Activated T-cell treated with anti-CD3 and anti-CD28 coated beads for 4 hours (primary cell): ENCODE results near the gene ACVR1.
"Not testable (repeated sequence)": the region's sequence is repeated elsewhere in the genome, so short reads cannot be mapped to it uniquely, and the experiment has no call there.

Experiments used
- DNase-seq: peaks from one replicate; pipeline ENCODE4 v3.0.0-alpha.2; 2020

The ACVR1 gene

DNA sequence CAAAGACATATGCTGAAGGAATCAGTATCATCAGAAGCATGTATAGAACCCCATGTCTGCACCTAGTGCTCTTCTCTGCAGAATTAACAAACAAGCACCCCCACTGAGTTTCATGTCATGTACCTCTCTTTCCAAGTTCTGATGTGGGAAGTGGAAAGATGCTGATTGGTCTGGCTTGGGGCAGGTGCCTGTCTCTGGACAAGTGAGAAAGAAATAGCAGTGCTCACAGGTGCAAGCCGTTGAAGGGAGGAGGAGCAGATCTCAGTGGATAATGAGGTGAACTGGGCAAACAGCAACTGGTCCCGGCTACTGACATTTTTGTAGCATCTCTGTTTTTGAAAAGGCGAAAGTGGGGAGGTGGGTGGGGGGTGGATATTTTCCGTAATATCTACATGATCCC lies 17.5 kb upstream of the ACVR1 start:
- no peak for DNase-seq

DNA sequence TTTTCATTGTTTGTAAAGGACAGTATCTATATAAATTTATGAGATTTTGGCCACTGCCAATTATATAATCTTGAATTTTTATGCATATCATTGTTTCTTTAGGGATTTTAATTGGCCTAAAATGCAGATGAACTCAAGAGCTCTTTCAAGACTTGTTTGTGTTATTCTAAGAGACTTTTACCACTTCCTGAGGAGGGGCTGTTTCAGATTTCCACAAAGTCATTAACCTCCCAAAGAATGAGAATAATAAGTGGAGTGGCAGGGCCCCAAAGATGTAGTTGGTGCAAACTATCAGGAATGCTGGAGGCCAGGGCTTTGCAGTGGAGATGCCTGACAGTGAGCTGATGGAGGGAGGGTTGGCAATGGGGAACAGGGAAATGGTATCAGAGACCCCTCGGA lies 15.5 kb upstream of the ACVR1 start:
- no peak for DNase-seq

- no peak for DNase-seq
These were observed 15.0 kb upstream of the ACVR1 start for GRCh38 chr2:157890969-157891642.

DNA sequence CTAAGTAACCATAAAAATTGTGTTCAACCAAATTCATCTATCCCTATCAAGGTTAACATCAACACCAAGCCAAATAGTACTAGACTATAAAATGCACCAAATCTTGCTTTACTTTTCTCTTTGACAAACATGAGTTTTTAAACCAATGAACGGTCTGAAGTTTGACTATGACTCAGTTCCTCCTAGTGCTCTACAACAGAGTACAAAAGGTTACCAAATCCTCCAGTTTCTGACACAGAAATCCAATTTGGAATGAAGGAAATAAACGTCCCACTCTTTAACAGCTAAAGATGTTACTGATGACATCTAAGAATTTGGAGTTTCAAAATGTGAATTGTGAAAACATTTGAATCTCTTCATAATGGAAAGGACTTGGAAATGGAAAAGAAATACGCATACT lies 11.8 kb upstream of the ACVR1 start:
- DNase-seq, result no peak

DNA sequence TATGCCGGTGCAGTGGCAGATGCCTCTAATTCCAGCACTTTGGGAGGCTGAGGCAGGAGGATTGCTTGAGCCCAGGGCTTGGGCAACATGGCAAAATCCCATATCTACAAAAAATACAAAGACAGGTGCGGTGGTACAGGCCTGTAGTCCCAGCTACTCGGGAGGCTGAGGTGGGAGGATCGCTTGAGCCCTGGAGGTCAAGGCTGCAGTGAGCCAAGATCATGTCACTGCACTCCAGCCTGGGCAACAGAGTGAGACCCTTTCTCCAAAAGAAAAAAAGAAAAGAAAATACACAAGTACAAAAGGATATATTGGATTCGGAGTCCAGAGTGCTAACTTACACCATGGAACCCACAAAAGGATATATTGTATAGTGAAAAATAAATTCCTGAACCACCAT lies 8.4 kb upstream of the ACVR1 start:
- DNase-seq, result not testable (repeated sequence)

GRCh38 chr2:157880927-157881326 lies 4.8 kb upstream of the ACVR1 start:
- no peak for DNase-seq

- no peak for DNase-seq
These were observed 1.8 kb upstream of the ACVR1 start for GRCh38 chr2:157877761-157878400.

GRCh38 chr2:157876786-157877138 lies 632 bp upstream of the ACVR1 start:
- no peak for DNase-seq

DNA sequence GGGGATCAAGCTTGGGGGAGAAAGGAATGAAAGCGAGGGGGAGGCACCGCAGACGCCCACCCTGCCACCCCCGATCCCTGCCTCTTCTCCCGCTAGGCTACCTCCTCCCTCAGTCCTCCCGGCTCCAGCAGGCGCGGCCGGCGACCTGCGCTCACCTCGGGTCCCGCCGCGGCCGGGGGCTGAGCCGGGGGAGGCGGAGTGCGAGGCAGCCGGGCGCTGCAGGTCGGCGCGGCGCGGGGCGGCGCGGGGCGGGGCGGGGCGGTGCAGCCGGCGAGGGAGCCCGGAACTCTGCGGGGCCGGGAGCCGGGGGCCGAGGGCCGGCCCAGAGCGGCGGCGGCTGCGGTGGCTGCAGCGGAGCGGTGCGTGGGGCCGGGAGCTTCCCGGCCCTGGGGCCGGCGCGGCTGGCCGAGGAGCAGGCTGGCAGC lies 477 bp downstream of the ACVR1 start:
- DNase-seq, result no peak

DNA sequence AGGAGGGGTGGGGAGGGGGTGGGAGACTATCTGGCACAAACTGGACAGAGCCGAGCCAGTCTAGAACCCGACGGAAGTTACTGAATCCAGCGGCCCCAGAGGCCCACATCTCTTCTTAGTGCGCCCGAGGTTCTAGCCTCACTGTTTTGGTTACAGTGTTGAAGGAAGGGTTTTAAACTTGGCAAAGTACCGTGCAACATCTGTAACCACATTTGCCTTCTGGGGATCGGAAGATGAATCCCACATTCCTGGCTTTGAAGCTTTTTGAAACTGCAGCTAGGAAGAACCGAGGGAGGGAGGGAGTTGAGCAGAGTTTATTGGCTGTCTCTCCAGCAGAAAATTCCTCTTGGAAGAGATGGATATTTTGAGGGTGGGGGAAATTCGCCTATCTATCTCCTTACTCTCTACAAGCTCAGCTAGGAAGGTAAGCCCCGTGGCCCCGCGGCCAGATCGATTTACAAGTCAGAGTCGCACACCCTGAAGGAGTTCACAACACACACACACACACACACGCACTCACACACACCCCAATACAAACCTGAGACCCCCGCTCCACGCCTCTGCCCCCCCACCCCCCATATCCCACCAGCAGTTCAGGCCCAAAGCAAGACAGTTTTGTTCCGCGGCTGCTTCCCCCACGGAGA lies 1.0 kb downstream of the ACVR1 start:
- no peak for DNase-seq

- DNase-seq, result no peak
These were observed 1.8 kb downstream of the ACVR1 start for GRCh38 chr2:157874348-157874747.

DNA sequence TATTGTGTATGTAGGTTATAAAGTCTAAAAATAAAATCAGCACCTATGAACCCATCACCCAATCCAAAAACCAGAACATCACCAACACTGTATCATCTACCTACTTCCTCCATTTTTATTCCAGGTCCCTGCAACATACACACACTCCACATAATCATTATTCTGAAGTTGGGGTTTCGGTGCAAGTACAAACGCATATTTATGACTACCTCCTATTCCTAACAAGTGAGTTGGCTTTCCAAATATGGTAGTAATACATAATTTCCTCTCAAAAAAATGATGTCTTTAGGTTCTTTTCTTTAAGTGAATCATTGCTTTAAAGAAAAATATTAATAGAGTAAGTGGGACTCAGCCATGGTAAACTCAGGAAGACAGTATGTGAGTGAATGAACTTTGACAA lies 3.3 kb downstream of the ACVR1 start:
- DNase-seq, result no peak

GRCh38 chr2:157871415-157871814 lies 4.7 kb downstream of the ACVR1 start:
- no peak for DNase-seq

DNA sequence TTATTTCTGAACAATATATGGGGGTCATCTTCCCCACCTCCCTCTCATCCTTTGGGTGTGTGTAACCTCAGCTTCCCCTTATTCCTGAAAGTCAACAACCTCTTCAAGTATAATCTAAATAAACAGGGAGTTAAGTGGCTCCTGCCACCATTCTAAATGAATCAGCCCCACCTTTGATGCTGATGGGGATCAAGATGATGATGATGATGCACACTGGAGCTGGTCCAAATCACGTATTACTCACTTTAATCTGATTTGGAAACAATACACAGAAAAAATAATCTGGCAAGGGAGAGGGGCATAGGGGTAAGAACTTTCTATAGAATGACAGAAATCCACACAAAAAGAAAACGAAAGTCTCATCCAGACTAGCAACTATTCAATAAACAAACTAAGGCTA lies 7.1 kb downstream of the ACVR1 start:
- DNase-seq, result no peak

GRCh38 chr2:157867703-157868102 lies 8.4 kb downstream of the ACVR1 start:
- no peak for DNase-seq

DNA sequence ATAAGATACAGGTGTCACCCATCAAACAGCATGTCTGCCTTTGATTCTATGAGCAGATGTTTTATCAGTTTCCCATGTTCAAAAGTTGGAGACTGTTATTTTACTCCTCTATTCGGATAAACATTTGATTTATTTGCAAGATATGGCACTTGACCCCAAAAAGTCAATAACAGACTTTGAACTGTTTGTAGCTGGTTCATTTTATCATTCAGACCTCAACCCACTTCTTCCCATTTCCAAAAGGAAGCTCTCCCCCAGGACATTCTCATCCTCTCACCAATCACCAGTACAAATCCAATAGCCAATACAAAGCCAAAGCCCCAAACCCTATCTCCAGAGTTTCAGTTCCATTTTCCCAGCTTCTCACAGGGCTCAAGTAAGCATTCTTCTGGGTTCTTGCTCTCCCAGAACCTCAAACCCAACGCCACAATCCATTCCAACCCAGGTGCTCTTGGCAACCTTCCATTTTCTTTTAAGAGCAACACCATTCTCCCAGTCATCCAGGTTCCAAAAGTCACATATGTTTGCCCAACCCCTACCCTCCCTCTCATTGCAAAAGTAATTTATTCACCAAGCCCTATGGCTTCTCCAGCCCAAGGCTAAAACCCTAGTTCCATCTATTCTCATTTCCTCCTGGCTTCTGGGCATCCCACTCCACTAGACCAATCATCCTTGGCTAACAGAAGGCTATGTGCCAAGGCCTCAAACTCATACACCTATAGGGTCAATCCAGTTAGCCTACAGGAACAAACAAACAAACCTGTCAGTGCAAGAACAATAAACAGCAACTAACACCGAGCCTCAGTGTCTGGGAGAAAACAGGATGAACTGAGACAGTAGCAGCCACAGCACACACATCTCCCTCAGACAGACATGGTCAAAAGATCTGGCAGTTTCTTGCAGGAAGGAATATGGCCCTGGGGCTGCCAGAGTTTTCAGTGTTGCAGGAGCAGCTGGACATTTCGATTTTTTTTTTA lies 9.2 kb downstream of the ACVR1 start:
- no peak for DNase-seq

GRCh38 chr2:157866202-157866601 lies 9.9 kb downstream of the ACVR1 start:
- no peak for DNase-seq

DNA sequence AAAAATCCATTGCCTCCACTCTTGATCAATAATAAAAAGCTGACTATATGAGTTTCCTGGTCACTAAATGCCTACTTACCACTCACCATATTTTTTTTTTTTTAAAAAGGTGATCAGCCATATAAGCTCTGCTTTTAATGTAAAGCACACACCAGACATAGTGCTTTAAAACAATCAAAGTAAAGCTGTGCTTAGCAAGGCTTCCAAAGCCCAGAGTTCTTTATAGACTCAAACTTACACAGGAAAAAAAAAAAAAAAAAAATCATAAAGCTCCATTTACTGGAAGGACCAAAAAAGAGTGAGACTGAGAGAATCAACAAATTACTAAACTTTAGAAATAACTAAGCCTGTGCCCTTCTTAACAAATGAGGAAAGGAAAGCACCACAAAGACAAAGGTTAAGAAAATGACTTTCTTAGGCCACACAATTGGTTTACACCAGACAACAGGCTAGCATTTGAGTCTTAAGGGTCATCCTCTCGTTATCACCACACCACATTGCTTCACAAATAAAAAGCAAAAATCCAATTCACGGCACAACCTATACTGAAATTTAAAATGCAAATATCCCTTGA lies 11.2 kb downstream of the ACVR1 start:
- DNase-seq, result no peak

DNA sequence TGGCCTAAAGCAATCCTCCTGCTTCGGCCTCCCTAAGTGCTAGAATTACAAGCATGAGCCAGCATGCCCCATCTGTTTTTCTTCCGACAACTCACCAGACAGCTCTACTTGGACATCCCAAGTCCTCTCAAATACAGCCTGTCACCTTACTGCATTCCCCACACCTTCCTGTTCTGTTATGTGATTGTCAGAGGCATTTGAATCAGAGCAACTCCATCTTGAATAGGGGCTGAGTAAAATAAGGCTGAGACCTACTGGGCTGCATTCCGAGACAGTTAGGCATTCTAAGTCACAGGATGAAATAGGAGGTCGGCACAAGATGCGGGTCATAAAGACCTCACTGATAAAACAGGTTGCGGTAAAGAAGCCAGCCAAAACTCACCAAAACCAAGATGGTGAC lies 17.3 kb downstream of the ACVR1 start:
- DNase-seq, result no peak

DNA sequence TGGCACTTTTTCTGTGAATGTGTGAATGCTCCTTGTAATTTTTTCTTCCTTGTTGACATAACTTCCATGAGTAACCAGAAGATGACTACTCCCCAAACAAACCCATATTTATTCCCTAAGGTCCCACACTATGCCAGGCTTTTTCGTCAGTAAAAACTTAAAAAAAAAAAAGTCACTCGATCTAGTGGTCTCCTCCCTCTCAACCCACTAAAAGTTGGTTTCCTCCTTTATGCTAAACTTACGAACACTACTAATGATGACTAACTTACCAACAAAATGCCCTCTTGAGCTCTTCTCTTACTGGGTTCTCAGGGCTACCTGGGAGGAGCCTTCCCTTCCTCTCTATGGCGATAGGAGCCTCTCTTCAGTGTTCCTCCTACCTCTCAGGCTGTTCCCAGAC lies 18.2 kb downstream of the ACVR1 start:
- no peak for DNase-seq

DNA sequence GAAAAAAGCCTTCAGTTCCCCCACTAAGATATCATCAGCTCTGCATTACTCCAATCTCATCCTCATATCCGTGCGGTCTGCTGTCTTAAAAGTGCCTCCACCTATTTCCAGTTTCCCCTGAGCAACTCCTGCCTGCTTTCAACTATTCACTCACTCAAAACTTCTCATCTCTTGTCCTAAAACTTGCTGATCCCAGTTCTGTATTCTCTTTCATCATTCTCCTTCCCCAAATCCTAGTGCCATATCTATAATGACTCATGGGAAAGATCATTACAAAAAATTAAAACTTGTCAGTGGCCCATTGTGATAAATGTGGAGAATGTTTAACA lies 20.0 kb downstream of the ACVR1 start:
- DNase-seq, result no peak

DNA sequence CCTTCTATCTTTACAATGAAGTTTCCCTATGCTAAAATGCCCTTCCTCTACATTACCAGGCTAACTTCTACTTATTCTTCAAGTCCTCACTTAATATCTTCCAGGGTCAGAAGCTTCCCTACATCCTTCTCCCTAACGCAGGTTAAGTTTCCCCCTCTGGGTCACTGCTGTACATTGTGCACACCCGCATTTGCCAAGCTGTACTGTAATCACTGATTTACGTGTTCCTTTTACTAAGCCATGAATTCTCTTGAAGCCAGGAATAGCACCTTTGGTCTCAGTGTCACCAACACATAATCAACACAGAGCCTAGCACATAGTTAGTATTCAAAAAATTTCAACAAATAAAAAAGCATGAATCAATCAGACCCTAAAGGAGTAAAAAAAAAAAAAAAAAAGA lies 22.3 kb downstream of the ACVR1 start:
- DNase-seq, result no peak

DNA sequence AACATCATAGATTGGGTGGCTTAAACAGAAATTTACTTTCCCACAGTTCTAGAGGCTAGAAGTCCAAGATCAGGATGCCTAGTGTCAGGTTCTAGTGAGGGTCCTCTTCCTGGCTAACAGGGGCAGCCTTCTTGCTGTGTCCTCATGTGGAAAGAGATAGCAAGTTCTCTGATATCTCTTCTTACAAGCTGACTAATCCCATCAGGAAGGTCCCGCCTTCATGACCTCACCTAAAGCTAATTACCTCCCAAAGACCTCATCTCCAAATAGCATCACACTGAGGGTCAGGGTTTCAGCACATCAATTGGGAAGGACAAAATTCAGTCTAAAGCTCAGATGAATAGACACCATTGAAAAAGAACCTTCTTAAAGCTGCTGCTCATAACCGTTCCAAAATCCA lies 22.9 kb downstream of the ACVR1 start:
- DNase-seq, result no peak
